Activated T-helper 17 cell treated with anti-CD3 and anti-CD28 coated beads, Interleukin-2, amount 50 U/mL, for 72 hours (primary cell): ENCODE results near the gene ATP13A2. TPM values are rescaled to one million over a fixed set of nuclear protein-coding genes. Genes with fewer than 3 reads are reported as not detected.

Experiments
- ATAC-seq: fragments of 150-1000 bp; cut with Tn5 transposase; replicated peaks from 2 replicates; pipeline ENCODE4 v1.10.0; 2021; ENCODE audit warnings: mild to moderate bottlenecking, moderate library complexity
- H3K27ac Mint-ChIP-seq: one replicate; pipeline ENCODE4 v1.8.0; 2022; ENCODE audit warnings: mixed read lengths
- H3K27me3 Mint-ChIP-seq: one replicate; pipeline ENCODE4 v1.8.0; 2022; ENCODE audit warnings: mixed read lengths
- H3K36me3 Mint-ChIP-seq: one replicate; pipeline ENCODE4 v1.8.0; 2022; ENCODE audit warnings: low read depth, mild to moderate bottlenecking, mixed read lengths
- H3K4me1 Mint-ChIP-seq: one replicate; pipeline ENCODE4 v1.8.0; 2022; ENCODE audit warnings: mixed read lengths
- H3K4me3 Mint-ChIP-seq: one replicate; pipeline ENCODE4 v1.8.0; 2022; ENCODE audit warnings: mild to moderate bottlenecking, mixed read lengths
- H3K9me3 Mint-ChIP-seq: one replicate; pipeline ENCODE4 v1.8.0; 2022; ENCODE audit warnings: mixed read lengths
- total RNA-seq, 2 donors: library from RNA; stranded (reverse); gene quantifications; one replicate each; pipeline ENCODE4 v1.2.3, GENCODE V29; 2022

ATP13A2 gene
- total RNA-seq, 2 donors from 2014 or later: 24.2 to 51.7 TPM

DNA sequence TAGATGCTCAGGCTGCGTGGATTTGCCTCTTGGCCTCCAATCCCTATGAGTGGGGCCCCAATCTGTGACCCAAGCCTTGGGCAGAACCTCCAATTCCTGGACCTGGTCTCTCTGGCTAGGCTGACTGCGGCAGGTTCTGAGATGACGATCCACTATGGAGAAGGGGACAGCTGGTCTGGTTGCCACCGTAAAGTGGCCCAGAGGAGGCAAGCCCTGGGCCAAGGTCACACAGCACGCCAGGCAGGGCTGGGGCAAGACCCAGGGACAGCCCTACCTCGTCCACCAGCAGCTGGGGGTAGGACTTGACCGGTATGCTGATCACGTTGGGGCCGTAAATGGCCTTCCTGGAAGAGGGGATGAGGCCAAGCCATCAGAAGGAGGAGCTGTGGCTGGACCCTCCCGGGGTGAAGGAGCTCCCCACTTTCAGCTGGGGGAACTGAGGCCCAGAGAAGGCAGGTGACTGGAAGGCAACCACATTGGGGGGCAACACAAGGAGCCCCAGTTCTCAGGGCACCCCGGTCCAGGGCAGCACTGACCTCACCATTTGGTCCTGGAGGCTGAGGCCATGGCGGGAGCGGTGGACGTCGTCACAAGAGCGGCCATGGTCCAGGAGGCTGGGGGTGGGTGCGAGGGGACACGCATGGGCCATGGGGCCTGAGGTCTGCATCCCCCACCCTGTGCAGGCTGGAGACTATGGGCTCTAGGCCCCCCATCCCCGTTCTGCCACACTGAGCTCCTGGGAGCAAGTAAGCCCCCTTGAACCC lies 9.8 kb downstream of the ATP13A2 start:
- Mint-ChIP-seq H3K4me1 (no peaks in the 10 kb centered on the region), H3K27ac (no peak overlapping the region), H3K9me3 (no peaks in the 10 kb centered on the region), H3K27me3 (no peaks in the 10 kb centered on the region), H3K36me3 (peaks cover 62% of the 10 kb centered on the region), H3K4me3 (no peak overlapping the region)
- no peak for ATAC-seq

DNA sequence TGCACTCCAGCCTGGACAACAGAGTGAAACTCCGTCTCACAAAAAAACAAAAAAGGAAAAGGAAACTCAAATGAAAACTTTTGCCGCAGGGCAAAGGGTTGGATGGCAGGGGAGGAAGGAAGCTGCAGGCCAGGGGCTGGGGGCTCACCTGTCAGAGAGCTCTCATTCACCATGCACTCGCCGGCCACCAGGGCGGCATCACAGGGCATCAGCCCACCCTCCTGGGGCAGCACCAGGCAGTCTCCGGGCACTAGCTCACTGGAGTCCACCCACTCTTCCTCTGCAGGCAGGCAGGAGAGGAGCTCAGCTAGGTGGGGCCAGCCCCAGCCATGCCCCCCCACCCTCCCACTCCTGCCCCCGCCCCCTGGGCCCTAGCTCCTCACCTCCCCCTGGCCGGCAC lies 11.9 kb downstream of the ATP13A2 start:
- Mint-ChIP-seq H3K27me3 (no peaks in the 10 kb centered on the region), H3K9me3 (no peaks in the 10 kb centered on the region), H3K27ac (no peak overlapping the region), H3K4me3 (no peak overlapping the region), H3K36me3 (peaks cover 74% of the 10 kb centered on the region), H3K4me1 (no peaks in the 10 kb centered on the region)
- ATAC-seq: no peak

DNA sequence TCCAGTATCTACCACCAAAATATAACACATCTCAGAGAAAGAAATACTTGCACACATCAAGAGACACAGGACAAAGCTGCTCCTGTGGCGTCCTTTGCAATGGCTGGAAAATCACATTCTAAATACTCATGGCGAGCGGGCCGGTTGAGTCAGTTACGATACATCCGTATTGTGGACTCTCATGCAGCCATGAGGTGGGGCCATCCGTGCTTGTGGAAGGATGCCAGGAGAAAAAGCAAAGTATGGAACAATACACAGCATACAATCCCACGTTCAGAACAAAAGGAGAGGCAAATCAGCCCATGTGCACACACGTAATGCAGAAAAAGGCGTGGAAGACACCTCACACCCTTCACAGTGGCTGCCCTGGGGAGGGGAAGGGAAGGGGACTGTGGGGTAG lies 13.1 kb downstream of the ATP13A2 start:
- no peak for ATAC-seq
- Mint-ChIP-seq H3K27ac (no peak overlapping the region), H3K27me3 (no peaks in the 10 kb centered on the region), H3K36me3 (peaks cover 70% of the 10 kb centered on the region), H3K4me3 (no peak overlapping the region), H3K4me1 (no peaks in the 10 kb centered on the region), H3K9me3 (no peaks in the 10 kb centered on the region)

DNA sequence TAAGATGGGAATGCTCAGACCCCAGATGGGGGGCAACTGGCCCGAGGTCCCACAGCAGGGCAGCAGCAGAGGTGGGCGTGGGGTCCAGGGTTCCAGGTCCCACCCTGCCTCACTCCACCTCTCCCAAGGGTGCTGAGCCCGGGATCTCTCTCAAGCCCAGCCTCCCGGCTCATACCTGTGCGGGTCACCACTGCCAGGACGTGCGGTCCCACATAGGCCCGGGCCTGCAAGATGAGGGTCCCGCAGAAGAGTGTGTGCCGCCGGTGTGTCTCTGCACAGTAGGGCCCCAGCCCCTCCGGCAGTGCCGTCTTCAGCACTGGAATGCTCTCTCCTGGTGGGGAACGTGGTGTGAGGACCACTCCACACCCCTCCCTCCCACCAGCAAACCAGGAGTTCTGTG lies 14.9 kb downstream of the ATP13A2 start:
- Mint-ChIP-seq H3K36me3 (peaks cover 54% of the 10 kb centered on the region), H3K4me3 (no peak overlapping the region)

DNA sequence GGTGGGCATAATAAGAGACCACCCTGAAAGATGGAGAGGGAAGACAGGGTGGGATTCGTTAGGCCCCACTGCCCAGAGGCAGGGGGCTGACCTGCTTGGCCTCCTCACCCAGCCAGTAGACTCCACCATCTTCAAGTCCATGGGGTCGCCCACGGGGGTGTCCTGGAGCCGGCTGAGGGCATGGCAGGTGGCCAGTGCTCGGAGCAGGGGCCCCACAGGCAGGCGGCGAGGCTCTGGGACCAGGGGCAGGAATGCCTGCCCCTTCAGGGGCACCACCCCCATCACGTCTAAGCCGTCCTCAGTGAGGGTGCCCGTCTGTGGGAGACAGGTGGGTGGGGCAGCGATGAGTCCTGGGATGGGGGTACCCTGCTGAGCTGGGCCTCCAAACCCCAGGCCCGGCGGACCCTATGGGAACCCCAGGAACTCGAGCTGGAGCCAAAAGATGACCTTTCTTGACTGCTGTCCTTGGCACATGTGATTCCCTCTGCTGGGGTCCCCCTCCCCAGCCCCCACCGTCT lies 18.1 kb downstream of the ATP13A2 start:
- no peaks in the 10 kb centered on the region for H3K9me3 Mint-ChIP-seq
- no peaks in the 10 kb centered on the region for H3K27me3 Mint-ChIP-seq
- peaks cover 42% of the 10 kb centered on the region for H3K36me3 Mint-ChIP-seq
- ATAC-seq: no peak
- H3K27ac Mint-ChIP-seq: no peak overlapping the region
- H3K4me3 Mint-ChIP-seq: no peak overlapping the region
- no peaks in the 10 kb centered on the region for H3K4me1 Mint-ChIP-seq

More for the DNA sequence above, 14.9 kb downstream of the ATP13A2 start:
- no peak for ATAC-seq
- Mint-ChIP-seq H3K9me3 (no peaks in the 10 kb centered on the region), H3K27me3 (no peaks in the 10 kb centered on the region), H3K27ac (no peak overlapping the region), H3K4me1 (no peaks in the 10 kb centered on the region)

DNA sequence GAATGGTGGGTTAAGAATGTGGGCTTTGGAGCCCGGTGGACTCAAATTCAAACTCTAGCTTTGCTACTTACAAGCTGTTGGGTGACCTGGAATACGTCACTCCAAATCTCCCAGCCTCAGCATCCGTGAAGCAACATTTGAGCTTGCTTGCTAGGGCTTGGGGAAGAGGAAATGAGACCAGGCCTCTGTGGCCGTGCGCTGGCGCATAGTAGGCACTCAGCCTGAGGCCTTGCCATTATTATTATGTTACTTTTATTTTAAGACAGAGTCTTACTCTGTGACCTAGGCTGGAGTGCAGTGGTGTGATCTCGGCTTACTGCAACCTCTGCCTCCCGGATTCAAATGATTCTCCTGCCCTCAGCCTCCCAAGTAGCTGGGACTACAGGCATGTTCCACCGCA lies 19.1 kb downstream of the ATP13A2 start:
- Mint-ChIP-seq H3K4me3 (no peak overlapping the region), H3K36me3 (peaks cover 34% of the 10 kb centered on the region), H3K9me3 (no peaks in the 10 kb centered on the region), H3K27ac (no peak overlapping the region), H3K27me3 (no peaks in the 10 kb centered on the region), H3K4me1 (no peaks in the 10 kb centered on the region)
- ATAC-seq: no peak

DNA sequence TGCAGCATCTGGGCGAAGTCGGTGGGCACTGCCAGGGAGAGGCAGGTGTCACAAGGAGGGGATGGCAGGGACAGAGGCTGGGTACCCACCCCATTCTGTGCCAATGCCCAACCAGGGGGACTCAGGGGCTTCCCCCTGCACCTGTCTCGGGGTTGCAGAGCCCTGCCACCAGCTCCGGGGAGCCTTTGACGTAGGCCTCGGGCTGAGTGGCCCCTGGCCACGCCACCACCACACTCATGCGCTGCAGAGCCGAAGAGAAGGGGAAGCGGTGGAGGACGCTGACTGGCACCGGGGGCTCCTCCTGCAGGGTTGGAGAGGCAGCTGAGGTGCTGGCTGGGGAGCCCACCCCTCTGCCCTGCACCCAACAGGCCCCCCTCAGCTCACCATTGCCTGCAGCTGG lies 19.6 kb downstream of the ATP13A2 start:
- H3K36me3 Mint-ChIP-seq: peaks cover 34% of the 10 kb centered on the region
- H3K27me3 Mint-ChIP-seq: no peaks in the 10 kb centered on the region
- ATAC-seq: no peak
- no peaks in the 10 kb centered on the region for H3K4me1 Mint-ChIP-seq
- H3K9me3 Mint-ChIP-seq: no peaks in the 10 kb centered on the region
- H3K27ac Mint-ChIP-seq: no peak overlapping the region
- no peak overlapping the region for H3K4me3 Mint-ChIP-seq

DNA sequence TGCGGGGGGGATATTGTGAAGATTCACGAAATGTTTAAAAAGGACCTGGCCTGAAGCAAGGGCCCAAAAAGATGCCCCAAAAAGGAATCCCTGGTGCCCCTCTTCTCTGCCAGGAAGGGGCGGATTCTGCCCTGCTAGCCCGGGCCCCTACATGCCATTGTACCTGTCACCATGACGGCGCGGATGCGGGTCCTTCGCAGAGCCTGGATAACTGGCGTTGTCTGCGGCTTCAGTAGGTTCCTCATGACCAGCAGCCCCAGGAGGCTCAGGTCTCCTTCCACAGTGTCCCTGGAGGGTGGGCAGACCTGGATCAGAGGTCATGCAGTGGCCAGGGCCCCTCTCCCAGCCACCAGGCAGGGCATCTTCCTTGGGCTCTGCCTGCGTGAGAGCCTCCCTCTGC lies 20.2 kb downstream of the ATP13A2 start:
- no peaks in the 10 kb centered on the region for H3K27me3 Mint-ChIP-seq
- no peaks in the 10 kb centered on the region for H3K4me1 Mint-ChIP-seq
- ATAC-seq: no peak
- H3K4me3 Mint-ChIP-seq: no peak overlapping the region
- H3K36me3 Mint-ChIP-seq: peaks cover 34% of the 10 kb centered on the region
- H3K9me3 Mint-ChIP-seq: no peaks in the 10 kb centered on the region
- H3K27ac Mint-ChIP-seq: no peak overlapping the region

DNA sequence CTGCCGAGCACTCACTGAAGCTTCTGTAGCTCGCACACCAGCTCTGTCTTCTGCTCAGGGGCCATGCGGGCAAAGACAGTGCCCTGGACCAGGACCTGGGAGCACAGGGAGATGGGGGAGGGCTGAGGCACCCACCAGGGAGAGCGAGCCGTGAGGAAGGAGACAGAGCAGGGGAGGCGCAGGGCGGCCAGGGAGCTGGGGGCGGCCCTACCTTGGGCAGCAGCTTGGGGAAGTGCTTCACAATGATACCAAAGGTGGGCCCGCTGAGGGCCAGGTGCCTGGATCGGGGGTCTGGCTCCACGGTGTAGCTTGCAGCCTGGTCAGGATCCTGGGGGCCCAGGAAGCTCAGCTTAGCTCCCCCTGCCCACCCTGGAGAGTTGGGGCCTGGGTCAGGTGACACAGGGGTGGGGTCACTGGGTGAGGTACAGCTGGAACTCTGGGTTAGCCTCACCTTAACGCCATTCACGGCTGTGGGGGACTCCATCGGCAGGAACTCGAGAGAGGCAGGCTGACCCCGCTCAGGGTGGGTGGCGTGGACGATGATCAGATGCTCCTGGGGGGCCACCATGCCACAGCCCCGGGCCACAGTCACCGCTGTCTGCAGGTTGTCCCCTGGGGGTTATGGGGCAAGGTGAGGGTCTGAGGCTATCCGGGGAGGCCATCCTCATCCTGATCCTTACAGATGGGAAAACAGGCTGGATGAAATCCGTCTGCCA lies 21.9 kb downstream of the ATP13A2 start:
- H3K36me3 Mint-ChIP-seq: peaks cover 31% of the 10 kb centered on the region
- ATAC-seq: no peak
- no peaks in the 10 kb centered on the region for H3K9me3 Mint-ChIP-seq
- H3K4me3 Mint-ChIP-seq: no peak overlapping the region
- H3K4me1 Mint-ChIP-seq: no peaks in the 10 kb centered on the region
- H3K27me3 Mint-ChIP-seq: no peaks in the 10 kb centered on the region
- H3K27ac Mint-ChIP-seq: no peak overlapping the region

DNA sequence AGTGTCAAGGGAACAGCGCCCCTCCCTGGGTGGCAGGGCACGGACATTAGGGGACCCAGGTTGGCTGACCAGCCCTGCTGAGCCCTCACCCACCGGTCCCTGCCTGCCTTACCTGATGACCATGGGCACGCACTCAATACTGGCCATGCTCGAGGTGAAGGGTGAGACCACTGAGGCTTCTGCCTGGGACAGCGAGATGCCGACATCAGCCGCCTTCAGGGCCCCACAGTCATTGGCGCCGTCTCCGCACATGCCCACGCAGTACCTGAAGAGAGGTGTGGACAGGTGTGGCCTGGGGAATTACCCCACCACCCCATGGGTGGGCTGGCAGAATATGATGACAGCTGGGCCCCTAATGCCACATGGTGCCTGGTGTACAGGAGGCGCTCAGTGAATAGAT lies 23.5 kb downstream of the ATP13A2 start:
- H3K4me3 Mint-ChIP-seq: no peak overlapping the region
- no peaks in the 10 kb centered on the region for H3K4me1 Mint-ChIP-seq
- no peak overlapping the region for H3K27ac Mint-ChIP-seq
- peaks cover 24% of the 10 kb centered on the region for H3K36me3 Mint-ChIP-seq
- no peaks in the 10 kb centered on the region for H3K9me3 Mint-ChIP-seq
- peaks cover 3% of the 10 kb centered on the region for H3K27me3 Mint-ChIP-seq
- no peak for ATAC-seq

DNA sequence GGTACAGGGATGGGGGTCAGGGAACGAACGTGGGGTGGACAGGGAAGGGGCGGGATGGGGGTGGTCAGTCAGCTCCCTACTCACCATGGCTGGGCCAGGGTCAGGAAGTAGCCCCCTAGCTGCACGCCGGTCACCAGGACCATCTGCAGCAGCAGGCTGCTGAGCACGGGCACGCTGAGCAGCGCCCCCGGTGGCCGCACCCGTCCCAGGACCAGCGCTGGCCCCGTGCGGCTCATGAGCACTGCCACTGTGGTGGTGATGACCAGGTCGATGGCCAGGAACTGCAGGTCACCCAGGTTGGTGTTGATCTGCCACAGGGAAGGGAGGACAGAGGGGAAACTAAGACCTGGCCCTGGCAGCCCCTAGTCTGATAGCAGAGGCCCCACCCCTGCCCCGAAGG lies 24.8 kb downstream of the ATP13A2 start:
- ATAC-seq: no peak
- H3K9me3 Mint-ChIP-seq: no peaks in the 10 kb centered on the region
- H3K27me3 Mint-ChIP-seq: peaks cover 6% of the 10 kb centered on the region
- H3K27ac Mint-ChIP-seq: no peak overlapping the region
- no peaks in the 10 kb centered on the region for H3K4me1 Mint-ChIP-seq
- H3K4me3 Mint-ChIP-seq: no peak overlapping the region
- H3K36me3 Mint-ChIP-seq: peaks cover 24% of the 10 kb centered on the region

DNA sequence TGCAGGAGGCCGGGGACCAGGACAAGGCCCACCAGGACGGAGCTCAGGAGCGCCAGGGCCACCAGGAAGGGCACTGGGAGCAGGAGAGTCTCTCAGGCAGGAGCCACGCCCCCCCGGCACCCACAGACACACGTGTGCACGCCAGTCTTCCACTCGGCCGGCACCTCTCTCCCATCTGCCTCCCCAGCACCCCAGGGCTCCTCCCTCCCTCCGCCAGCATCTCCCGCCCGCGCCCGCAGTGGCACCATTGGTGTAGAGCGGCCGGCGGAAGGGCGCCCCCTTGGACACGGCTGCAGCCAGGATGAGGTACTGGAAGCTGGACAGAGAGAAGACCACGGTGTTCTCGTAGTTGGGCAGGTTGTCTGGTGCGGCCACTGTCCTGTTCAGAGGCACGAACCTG lies 25.2 kb downstream of the ATP13A2 start:
- Mint-ChIP-seq H3K9me3 (no peaks in the 10 kb centered on the region), H3K27ac (no peak overlapping the region), H3K4me3 (no peak overlapping the region), H3K36me3 (peaks cover 24% of the 10 kb centered on the region), H3K4me1 (no peaks in the 10 kb centered on the region), H3K27me3 (peaks cover 6% of the 10 kb centered on the region)
- ATAC-seq: no peak

DNA sequence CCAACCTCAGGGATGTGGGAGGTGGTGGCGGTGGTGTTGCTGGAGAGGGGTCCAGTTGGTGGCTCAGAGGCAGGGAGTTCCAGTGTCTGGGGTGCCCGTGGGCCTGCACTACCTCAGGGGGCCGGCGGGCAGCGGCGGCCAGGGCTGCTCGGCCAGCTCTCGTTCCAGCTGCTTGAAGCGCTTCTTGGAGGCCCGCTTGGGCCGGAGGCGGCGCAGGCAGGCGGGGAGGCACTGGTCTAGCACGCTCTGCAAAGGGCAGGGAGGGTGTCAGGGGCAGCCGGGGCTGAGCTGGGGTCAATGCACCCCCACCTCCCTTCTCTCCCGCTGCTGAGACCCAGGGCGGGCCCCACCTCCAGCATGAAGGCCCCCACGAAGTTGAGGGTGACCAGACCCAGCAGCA lies 25.6 kb downstream of the ATP13A2 start:
- ATAC-seq: no peak
- Mint-ChIP-seq H3K4me1 (peaks cover under 1% of the 10 kb centered on the region), H3K4me3 (no peak overlapping the region), H3K27me3 (peaks cover 10% of the 10 kb centered on the region), H3K27ac (no peak overlapping the region), H3K9me3 (no peaks in the 10 kb centered on the region), H3K36me3 (peaks cover 20% of the 10 kb centered on the region)

DNA sequence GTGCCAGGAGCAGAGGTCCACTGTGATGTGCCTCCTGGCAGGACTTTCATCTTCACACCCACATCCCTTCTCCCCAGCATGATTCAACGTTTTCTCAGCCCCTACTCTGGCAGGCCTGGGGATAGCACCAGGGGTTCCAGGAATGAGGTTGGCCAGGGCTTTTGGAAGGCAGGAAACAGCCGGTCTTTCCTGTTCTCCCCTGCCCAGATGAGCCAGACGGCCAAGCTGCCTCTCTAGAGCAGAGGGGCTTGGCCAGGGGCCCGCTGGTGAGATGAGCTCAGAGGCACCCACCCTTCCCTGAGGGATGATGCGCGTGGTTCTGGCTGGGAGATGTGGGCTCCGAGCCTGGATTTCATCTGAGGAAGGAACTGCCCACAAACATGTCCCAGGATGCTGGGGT lies 27.0 kb downstream of the ATP13A2 start:
- H3K9me3 Mint-ChIP-seq: no peaks in the 10 kb centered on the region
- H3K4me3 Mint-ChIP-seq: no peak overlapping the region
- no peak overlapping the region for H3K27ac Mint-ChIP-seq
- H3K27me3 Mint-ChIP-seq: peaks cover 15% of the 10 kb centered on the region
- ATAC-seq: no peak
- H3K36me3 Mint-ChIP-seq: peaks cover 10% of the 10 kb centered on the region
- peaks cover 6% of the 10 kb centered on the region for H3K4me1 Mint-ChIP-seq

DNA sequence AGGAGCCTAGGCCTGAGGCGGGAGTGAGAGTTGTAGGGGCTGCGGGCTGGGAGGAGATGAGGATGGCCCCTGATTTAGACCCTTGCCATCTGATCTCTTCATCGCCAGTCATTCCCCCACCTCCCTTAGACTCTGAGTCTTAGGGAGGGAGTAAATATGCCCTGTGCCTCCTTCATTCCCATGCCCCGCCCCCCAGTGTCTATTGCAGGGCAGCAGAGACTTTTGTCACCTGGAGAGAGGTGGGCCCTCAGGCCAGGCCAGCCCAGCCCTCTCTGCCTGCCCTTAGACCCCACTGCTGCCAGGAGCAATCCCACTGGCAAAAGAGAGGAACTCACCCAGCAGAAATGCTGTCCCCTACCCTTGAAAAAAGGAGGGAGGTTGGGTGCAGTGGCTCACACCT lies 28.1 kb downstream of the ATP13A2 start:
- H3K4me3 Mint-ChIP-seq: no peak overlapping the region
- peaks cover 6% of the 10 kb centered on the region for H3K4me1 Mint-ChIP-seq
- H3K27me3 Mint-ChIP-seq: peaks cover 15% of the 10 kb centered on the region
- ATAC-seq: no peak
- H3K27ac Mint-ChIP-seq: peak overlapping the region; percentile 55
- no peaks in the 10 kb centered on the region for H3K9me3 Mint-ChIP-seq
- peaks cover 10% of the 10 kb centered on the region for H3K36me3 Mint-ChIP-seq
